Naive B cell (primary cell): ENCODE results near the gene CDS2. TPM values are rescaled to one million over a fixed set of nuclear protein-coding genes. Genes with fewer than 3 reads are reported as not detected.
A peak's percentile ranks its signal among the peaks of the same experiment; 100 is the strongest.

Experiments used
- ATAC-seq, 2 donors: fragments of 150-1000 bp; cut with Tn5 transposase; 2 replicates each; pipeline ENCODE4 v1.10.0; 2021; ENCODE audit warnings: low read depth in 2 of 2, mild to moderate bottlenecking in 2 of 2, moderate library complexity in 2 of 2
- DNase-seq: peaks from one replicate; pipeline ENCODE4 v3.0.0; 2022
- H3K27ac Mint-ChIP-seq, 6 donors: one replicate each; pipeline ENCODE4 v1.8.0; 2020 to 2022; ENCODE audit warnings: mild to moderate bottlenecking in 6 of 6, mixed read lengths in 6 of 6, moderate library complexity in 5 of 6, inconsistent platforms in 2 of 6
- H3K27me3 Mint-ChIP-seq, 3 donors: one replicate each; pipeline ENCODE4 v1.8.0; 2021 to 2022; ENCODE audit warnings: mixed read lengths in 3 of 3, mild to moderate bottlenecking in 1 of 3
- H3K36me3 Mint-ChIP-seq, 2 donors: one replicate each; pipeline ENCODE4 v1.8.0; 2020 to 2022; ENCODE audit warnings: mixed read lengths in 2 of 2, inconsistent platforms in 1 of 2, mild to moderate bottlenecking in 1 of 2
- H3K4me1 Mint-ChIP-seq, 3 donors: one replicate each; pipeline ENCODE4 v1.8.0; 2020 to 2022; ENCODE audit warnings: mixed read lengths in 3 of 3, inconsistent platforms in 1 of 3, mild to moderate bottlenecking in 1 of 3, moderate library complexity in 1 of 3
- H3K4me3 Mint-ChIP-seq, 8 donors: one replicate each; pipeline ENCODE4 v1.8.0; 2020 to 2022; ENCODE audit warnings: mild to moderate bottlenecking in 8 of 8, mixed read lengths in 8 of 8, moderate library complexity in 8 of 8, inconsistent platforms in 2 of 8
- H3K9me3 Mint-ChIP-seq, 7 donors: one replicate each; pipeline ENCODE4 v1.8.0; 2020 to 2022; ENCODE audit warnings: mixed read lengths in 7 of 7, mild to moderate bottlenecking in 5 of 7, inconsistent platforms in 2 of 7, moderate library complexity in 1 of 7
- polyA plus RNA-seq, 6 donors: library from polyadenylated mRNA; unstranded; fragments of 300-500 nt; fragmentation: Illumina TruSeq; gene quantifications; one replicate each; pipeline ENCODE4 v1.2.3, GENCODE V29; 2021; ENCODE audit warnings: low read depth in 6 of 6

Gene CDS2
- polyA plus RNA-seq, 6 donors from 2014 or later: 41.0 to 73.4 (median 50.4) TPM

- no peaks in the 10 kb centered on the region for H3K9me3 Mint-ChIP-seq
- H3K4me1 Mint-ChIP-seq: peaks cover 0 to 4% (median 0%) of the 10 kb centered on the region in 3 donors
- no peaks in the 10 kb centered on the region for H3K36me3 Mint-ChIP-seq
- no peak for DNase-seq
- H3K27me3 Mint-ChIP-seq: peaks cover 0 to 11% (median 0%) of the 10 kb centered on the region in 3 donors
- ATAC-seq: no peak
- no peak overlapping the region for H3K4me3 Mint-ChIP-seq
- peak overlapping the region in 1 of 6 donors; percentile 52 for H3K27ac Mint-ChIP-seq
Observed at GRCh38 chr20:5220321-5221060, 93.7 kb downstream of the CDS2 start.

- DNase-seq (no peak), ATAC-seq (no peak)
- peaks cover 0 to 11% (median 0%) of the 10 kb centered on the region in 3 donors for H3K27me3 Mint-ChIP-seq
- H3K27ac Mint-ChIP-seq: no peak overlapping the region
- no peaks in the 10 kb centered on the region for H3K9me3 Mint-ChIP-seq
- H3K4me1 Mint-ChIP-seq: no peaks in the 10 kb centered on the region
- H3K4me3 Mint-ChIP-seq: no peak overlapping the region
- no peaks in the 10 kb centered on the region for H3K36me3 Mint-ChIP-seq
Observed at GRCh38 chr20:5221061-5221430, 94.2 kb downstream of the CDS2 start.

DNA sequence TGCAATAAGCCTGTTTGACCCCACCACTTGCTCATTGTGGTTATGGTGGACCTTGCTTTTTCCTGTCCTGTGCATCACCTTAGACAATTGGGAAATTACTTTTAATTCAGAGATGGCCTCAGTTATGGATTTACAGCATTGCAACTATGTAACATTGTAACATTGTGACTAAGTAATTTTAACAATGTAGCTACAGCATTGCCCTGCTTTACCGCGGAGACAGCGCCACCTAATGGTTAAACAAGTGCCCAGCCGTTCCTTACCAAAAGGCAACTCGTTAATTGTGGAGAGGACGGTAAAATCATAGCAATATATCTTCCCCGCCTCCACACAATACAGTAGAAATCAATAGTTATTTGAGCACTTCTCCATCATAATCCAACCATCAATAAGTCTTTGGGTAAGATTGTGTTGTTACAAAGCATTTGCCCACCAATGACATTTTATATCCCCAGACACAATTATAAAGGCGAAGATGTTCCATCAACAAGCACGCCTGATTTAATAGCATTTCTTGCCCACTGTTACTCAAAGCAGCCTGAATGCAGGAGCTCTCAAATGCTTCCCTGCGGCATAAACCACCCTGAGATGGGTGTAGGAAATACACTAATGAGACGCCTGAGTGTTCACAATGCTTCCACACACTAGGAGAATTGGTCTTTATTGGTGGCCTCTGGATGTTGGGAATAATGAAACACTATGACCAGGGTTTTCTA, 96.3 kb downstream of the CDS2 start:
- Mint-ChIP-seq H3K4me3 (no peak overlapping the region), H3K4me1 (no peaks in the 10 kb centered on the region), H3K27ac (no peak overlapping the region), H3K9me3 (peaks cover 0 to 2% (median 0%) of the 10 kb centered on the region in 7 donors), H3K27me3 (peaks cover 0 to 11% (median 0%) of the 10 kb centered on the region in 3 donors), H3K36me3 (no peaks in the 10 kb centered on the region)
- ATAC-seq (peak in 1 of 2 donors; percentile 46), DNase-seq (peak; percentile 28)

DNA sequence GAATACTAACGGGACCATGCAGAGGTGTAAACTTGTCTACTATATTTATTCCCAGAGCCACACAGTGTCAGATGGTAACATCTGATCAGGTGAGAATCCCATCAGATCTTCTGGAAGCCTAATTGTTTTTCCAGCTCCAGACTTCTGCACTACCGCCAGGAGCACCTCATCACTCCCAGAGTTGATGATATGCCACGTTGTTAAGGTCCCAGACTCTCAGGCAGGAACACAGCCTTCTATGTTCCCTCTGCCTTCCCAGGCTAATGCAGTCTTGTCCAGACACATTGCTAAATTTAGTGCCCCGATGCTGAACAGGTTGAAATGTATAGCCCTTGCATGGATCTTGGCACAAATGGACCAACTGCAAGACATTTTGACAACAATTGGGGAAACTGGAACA, 103.7 kb downstream of the CDS2 start:
- peaks cover 3 to 19% (median 11%) of the 10 kb centered on the region in 3 donors for H3K27me3 Mint-ChIP-seq
- H3K36me3 Mint-ChIP-seq: no peaks in the 10 kb centered on the region
- no peak overlapping the region for H3K27ac Mint-ChIP-seq
- no peak for ATAC-seq
- H3K4me1 Mint-ChIP-seq: no peaks in the 10 kb centered on the region
- no peak overlapping the region for H3K4me3 Mint-ChIP-seq
- H3K9me3 Mint-ChIP-seq: peaks cover 0 to 4% (median 2%) of the 10 kb centered on the region in 7 donors
- no peak for DNase-seq

GRCh38 chr20:5234158-5234557, 107.3 kb downstream of the CDS2 start:
- peaks cover 0 to 7% of the 10 kb centered on the region in 2 donors for H3K36me3 Mint-ChIP-seq
- no peak overlapping the region for H3K4me3 Mint-ChIP-seq
- H3K9me3 Mint-ChIP-seq: peaks cover 2 to 25% (median 8%) of the 10 kb centered on the region in 7 donors
- DNase-seq: no peak
- H3K27me3 Mint-ChIP-seq: peaks cover 10 to 54% (median 38%) of the 10 kb centered on the region in 3 donors
- ATAC-seq: no peak
- H3K27ac Mint-ChIP-seq: peak overlapping the region in 1 of 6 donors; percentile 30
- H3K4me1 Mint-ChIP-seq: no peaks in the 10 kb centered on the region

- Mint-ChIP-seq H3K36me3 (peaks cover 0 to 7% of the 10 kb centered on the region in 2 donors), H3K4me3 (no peak overlapping the region), H3K4me1 (no peaks in the 10 kb centered on the region), H3K9me3 (peaks cover 6 to 29% (median 9%) of the 10 kb centered on the region in 7 donors), H3K27ac (no peak overlapping the region), H3K27me3 (peaks cover 14 to 62% (median 45%) of the 10 kb centered on the region in 3 donors)
- no peak for DNase-seq
- no peak for ATAC-seq
Observed at GRCh38 chr20:5234978-5235377, 108.2 kb downstream of the CDS2 start.

Other genes starting within 250 kb of the CDS2 start
- gene SLC23A2, start 125.5 kb upstream of the CDS2 start, polyA plus RNA-seq: 10 to 100 TPM in 2 of 6 donors, 1 to 10 TPM in 4; 5.0 to 10.8 (median 7.1) TPM
- gene TMEM230, start 13.9 kb upstream of the CDS2 start, polyA plus RNA-seq: 100 to 1,000 TPM; 201 to 343 (median 245) TPM
- 10 to 100 TPM; 33.4 to 43.0 (median 39.0) TPM for gene PCNA, start 7.0 kb upstream of the CDS2 start, polyA plus RNA-seq
- gene PROKR2, start 189.9 kb downstream of the CDS2 start, polyA plus RNA-seq: not detected